ENCODE results near the gene SEC14L3. TPM values are rescaled to one million over a fixed set of nuclear protein-coding genes. Genes with fewer than 3 reads are reported as not detected.

The SEC14L3 gene
- total and polyA plus RNA-seq, 2 experiments from 2014 or later, result not detected

- Histone ChIP-seq H3K79me2 (ENCODE audit: insufficient read depth) (no peaks in the 10 kb centered on the region), H3K9me3 (ENCODE audit: low read depth) (no peaks in the 10 kb centered on the region), H3K9ac (no peak overlapping the region), H3K27ac (no peak overlapping the region), H3K9me2 (ENCODE audit: insufficient read depth) (no peaks in the 10 kb centered on the region), H3K4me1 (ENCODE audit: insufficient read depth) (peaks cover 13% of the 10 kb centered on the region; the same call in 1 of the 2 replicates), H3F3A (ENCODE audit: insufficient read depth) (peaks cover 11% of the 10 kb centered on the region), H4K20me1 (ENCODE audit: insufficient read depth) (no peaks in the 10 kb centered on the region), H2AFZ (no peak overlapping the region), H3K4me3 (no peak overlapping the region), H3K4me2 (ENCODE audit: unreplicated experiment) (no peak overlapping the region), H3K27me3 (replicated peaks; ENCODE audit: insufficient read depth) (no peaks in the 10 kb centered on the region; the same call in 1 of the 2 replicates), H3K36me3 (ENCODE audit: low read depth) (no peaks in the 10 kb centered on the region)
- in situ Hi-C loops (cut with MboI), result no loop called here
- no peak for TF ChIP-seq EZH2phosphoT487 (IDR thresholded peaks at IDR 0.05; ENCODE audit: insufficient read depth, low read depth)
- no peak for TF ChIP-seq EZH2 (IDR thresholded peaks at IDR 0.05; ENCODE audit: insufficient read depth, poor library complexity, severe bottlenecking)
- DNase-seq, result no peak
- WGBS, 2 experiments (ENCODE audit: low coverage in 1 of 2, low lambda C conversion rate in 2 of 2, missing lambda C conversion rate in 2 of 2), result 81 to 85% methylated on average over 5 of the region's 5 CpGs
These were observed 14.3 kb upstream of the SEC14L3 start for GRCh38 chr22:30486118-30486517.

- Histone ChIP-seq H3K4me3 (no peak overlapping the region), H4K20me1 (ENCODE audit: insufficient read depth) (no peaks in the 10 kb centered on the region), H3K9me2 (ENCODE audit: insufficient read depth) (no peaks in the 10 kb centered on the region), H3K79me2 (ENCODE audit: insufficient read depth) (no peaks in the 10 kb centered on the region), H3K9me3 (ENCODE audit: low read depth) (no peaks in the 10 kb centered on the region), H3K4me1 (ENCODE audit: insufficient read depth) (peaks cover 13% of the 10 kb centered on the region; the same call in 1 of the 2 replicates), H3K27me3 (replicated peaks; ENCODE audit: insufficient read depth) (no peaks in the 10 kb centered on the region), H2AFZ (0 out of 2 replicates have a peak overlapping the region, but pooled peaks have one; percentile 20), H3F3A (ENCODE audit: insufficient read depth) (peaks cover 11% of the 10 kb centered on the region), H3K4me2 (ENCODE audit: unreplicated experiment) (no peak overlapping the region), H3K27ac (no peak overlapping the region), H3K9ac (no peak overlapping the region), H3K36me3 (ENCODE audit: low read depth) (no peaks in the 10 kb centered on the region)
- no peak for TF ChIP-seq EZH2phosphoT487 (IDR thresholded peaks at IDR 0.05; ENCODE audit: insufficient read depth, low read depth)
- TF ChIP-seq EZH2 (IDR thresholded peaks at IDR 0.05; ENCODE audit: insufficient read depth, poor library complexity, severe bottlenecking), result no peak
- 20 to 21% methylated on average over 17 to 18 of the region's 18 CpGs for WGBS, 2 experiments (ENCODE audit: low coverage in 1 of 2, low lambda C conversion rate in 2 of 2, missing lambda C conversion rate in 2 of 2)
- in situ Hi-C loops (cut with MboI), result no loop called here
- DNase-seq, result peak; percentile 65
These were observed 13.7 kb upstream of the SEC14L3 start for GRCh38 chr22:30485362-30485988.

GRCh38 chr22:30483169-30483568 is 11.4 kb upstream of the SEC14L3 start:
- no peaks in the 10 kb centered on the region for H3K79me2 ChIP-seq (ENCODE audit: insufficient read depth)
- H3K9me2 ChIP-seq (ENCODE audit: insufficient read depth), result no peaks in the 10 kb centered on the region
- in situ Hi-C loops (cut with MboI), result no loop called here
- H3K27ac ChIP-seq, result no peak overlapping the region
- H3F3A ChIP-seq (ENCODE audit: insufficient read depth), result peaks cover 11% of the 10 kb centered on the region
- H3K4me2 ChIP-seq (ENCODE audit: unreplicated experiment), result no peak overlapping the region
- no peaks in the 10 kb centered on the region for H3K27me3 ChIP-seq (replicated peaks; ENCODE audit: insufficient read depth)
- no peak overlapping the region for H3K4me3 ChIP-seq
- no peak overlapping the region for H2AFZ ChIP-seq
- H3K9ac ChIP-seq, result no peak overlapping the region
- DNase-seq, result peak; percentile 32
- H3K9me3 ChIP-seq (ENCODE audit: low read depth), result no peaks in the 10 kb centered on the region
- WGBS, 2 experiments (ENCODE audit: low coverage in 1 of 2, low lambda C conversion rate in 2 of 2, missing lambda C conversion rate in 2 of 2), result 97 to 100% methylated on average over 1 of the region's 1 CpG
- no peaks in the 10 kb centered on the region for H3K36me3 ChIP-seq (ENCODE audit: low read depth)
- peaks cover 13% of the 10 kb centered on the region; the same call in 1 of the 2 replicates for H3K4me1 ChIP-seq (ENCODE audit: insufficient read depth)
- H4K20me1 ChIP-seq (ENCODE audit: insufficient read depth), result no peaks in the 10 kb centered on the region
- no peak for TF ChIP-seq EZH2 (IDR thresholded peaks at IDR 0.05; ENCODE audit: insufficient read depth, poor library complexity, severe bottlenecking)
- no peak for TF ChIP-seq EZH2phosphoT487 (IDR thresholded peaks at IDR 0.05; ENCODE audit: insufficient read depth, low read depth)

GRCh38 chr22:30481711-30482110 is 9.9 kb upstream of the SEC14L3 start:
- Histone ChIP-seq H3K27me3 (replicated peaks; ENCODE audit: insufficient read depth) (no peaks in the 10 kb centered on the region; the same call in 1 of the 2 replicates), H3K4me1 (ENCODE audit: insufficient read depth) (peaks cover 13% of the 10 kb centered on the region; the same call in 1 of the 2 replicates), H3K9ac (no peak overlapping the region), H3K79me2 (ENCODE audit: insufficient read depth) (no peaks in the 10 kb centered on the region), H4K20me1 (ENCODE audit: insufficient read depth) (no peaks in the 10 kb centered on the region), H3K36me3 (ENCODE audit: low read depth) (no peaks in the 10 kb centered on the region), H3K27ac (no peak overlapping the region), H3K4me3 (no peak overlapping the region), H3K4me2 (ENCODE audit: unreplicated experiment) (peak overlapping the region; percentile 8), H3F3A (ENCODE audit: insufficient read depth) (peaks cover 11% of the 10 kb centered on the region), H2AFZ (no peak overlapping the region), H3K9me3 (ENCODE audit: low read depth) (no peaks in the 10 kb centered on the region), H3K9me2 (ENCODE audit: insufficient read depth) (no peaks in the 10 kb centered on the region)
- in situ Hi-C loops (cut with MboI), result no loop called here
- 16 to 17% methylated on average over 5 of the region's 5 CpGs for WGBS, 2 experiments (ENCODE audit: low coverage in 1 of 2, low lambda C conversion rate in 2 of 2, missing lambda C conversion rate in 2 of 2)
- DNase-seq, result peak; percentile 81
- TF ChIP-seq EZH2phosphoT487 (IDR thresholded peaks at IDR 0.05; ENCODE audit: insufficient read depth, low read depth), result no peak
- no peak for TF ChIP-seq EZH2 (IDR thresholded peaks at IDR 0.05; ENCODE audit: insufficient read depth, poor library complexity, severe bottlenecking)

Measured in GM23248 (cell line).